ENCODE results near the gene CRB3.
"Not testable (repeated sequence)": the region's sequence is repeated elsewhere in the genome, so short reads cannot be mapped to it uniquely, and the experiment has no call there.

GRCh38 chr19:6428692-6429418 is 35.2 kb upstream of the CRB3 start:
- TF ChIP-seq, protein P1, sequence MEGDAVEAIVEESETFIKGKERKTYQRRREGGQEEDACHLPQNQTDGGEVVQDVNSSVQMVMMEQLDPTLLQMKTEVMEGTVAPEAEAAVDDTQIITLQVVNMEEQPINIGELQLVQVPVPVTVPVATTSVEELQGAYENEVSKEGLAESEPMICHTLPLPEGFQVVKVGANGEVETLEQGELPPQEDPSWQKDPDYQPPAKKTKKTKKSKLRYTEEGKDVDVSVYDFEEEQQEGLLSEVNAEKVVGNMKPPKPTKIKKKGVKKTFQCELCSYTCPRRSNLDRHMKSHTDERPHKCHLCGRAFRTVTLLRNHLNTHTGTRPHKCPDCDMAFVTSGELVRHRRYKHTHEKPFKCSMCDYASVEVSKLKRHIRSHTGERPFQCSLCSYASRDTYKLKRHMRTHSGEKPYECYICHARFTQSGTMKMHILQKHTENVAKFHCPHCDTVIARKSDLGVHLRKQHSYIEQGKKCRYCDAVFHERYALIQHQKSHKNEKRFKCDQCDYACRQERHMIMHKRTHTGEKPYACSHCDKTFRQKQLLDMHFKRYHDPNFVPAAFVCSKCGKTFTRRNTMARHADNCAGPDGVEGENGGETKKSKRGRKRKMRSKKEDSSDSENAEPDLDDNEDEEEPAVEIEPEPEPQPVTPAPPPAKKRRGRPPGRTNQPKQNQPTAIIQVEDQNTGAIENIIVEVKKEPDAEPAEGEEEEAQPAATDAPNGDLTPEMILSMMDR (IDR thresholded peaks at IDR 0.05) = not testable (repeated sequence)
- not testable (repeated sequence) for TF ChIP-seq CHD2 (IDR thresholded peaks at IDR 0.05; ENCODE audit: low read length, partially characterized antibody); REST (IDR thresholded peaks at IDR 0.05); CEBPB (IDR thresholded peaks at IDR 0.05); E2F6 (IDR thresholded peaks at IDR 0.05; ENCODE audit: borderline replicate concordance, low read depth); POLR2A (IDR thresholded peaks at IDR 0.05; ENCODE audit: low read length); CHD4 (IDR thresholded peaks at IDR 0.05; ENCODE audit: borderline replicate concordance); KDM1A (IDR thresholded peaks at IDR 0.05; ENCODE audit: low read depth); HDAC2 (IDR thresholded peaks at IDR 0.05); MAZ (IDR thresholded peaks at IDR 0.05; ENCODE audit: borderline replicate concordance, low read depth, low read length); GATA3 (IDR thresholded peaks at IDR 0.05; ENCODE audit: borderline replicate concordance); EP300 (IDR thresholded peaks at IDR 0.05); RAD21 (conservative IDR thresholded peaks at IDR 0.05 in 1 of 2, IDR thresholded peaks at IDR 0.05 in 1 of 2); ZC3H11A (IDR thresholded peaks at IDR 0.05)

Data from A549 (cell line).